ENCODE measurements around the gene EXOSC2.

Gene EXOSC2

GRCh38 chr9:130738281-130738680 is 44.7 kb downstream of the EXOSC2 start:
- DNase-seq (ENCODE audit: low read depth in 2 of 2), result no peak

- no peak for DNase-seq (ENCODE audit: low read depth in 2 of 2)
Measured at GRCh38 chr9:130739081-130739480, 45.5 kb downstream of the EXOSC2 start.

GRCh38 chr9:130740218-130741023 is 46.8 kb downstream of the EXOSC2 start:
- DNase-seq (ENCODE audit: low read depth in 2 of 2), result no peak

- DNase-seq (ENCODE audit: low read depth in 2 of 2), result no peak
Measured at GRCh38 chr9:130741024-130741305, 47.4 kb downstream of the EXOSC2 start.

- DNase-seq (ENCODE audit: low read depth in 2 of 2), result no peak
Measured at GRCh38 chr9:130741831-130742449, 48.4 kb downstream of the EXOSC2 start.

GRCh38 chr9:130743656-130744055 is 50.1 kb downstream of the EXOSC2 start:
- DNase-seq (ENCODE audit: low read depth in 2 of 2), result no peak

GRCh38 chr9:130745210-130745800 is 51.7 kb downstream of the EXOSC2 start:
- no peak for DNase-seq (ENCODE audit: low read depth in 2 of 2)

- DNase-seq (ENCODE audit: low read depth in 2 of 2), result no peak
Measured at GRCh38 chr9:130745829-130746228, 52.2 kb downstream of the EXOSC2 start.

GRCh38 chr9:130746434-130747212 is 53.0 kb downstream of the EXOSC2 start:
- no peak for DNase-seq (ENCODE audit: low read depth in 2 of 2)

GRCh38 chr9:130751631-130752355 is 58.2 kb downstream of the EXOSC2 start:
- no peak for DNase-seq (ENCODE audit: low read depth in 2 of 2)

Measured in stimulated activated CD8-positive, alpha-beta memory T cell treated with anti-CD3 and anti-CD28 coated beads, Interleukin-2, amount 100 ng/mL, for 48 hours (primary cell).